Stimulated activated CD8-positive, alpha-beta memory T cell treated with anti-CD3 and anti-CD28 coated beads, Interleukin-15, amount 100 ng/mL, for 48 hours (primary cell): ENCODE data around the gene WWTR1.

Experiments used
- DNase-seq, 2 donors: peaks; one replicate each; pipeline ENCODE4 v3.0.0-alpha.2; 2020; ENCODE audit warnings: low read depth in 2 of 2

WWTR1 gene

GRCh38 chr3:149567381-149567780 is 90.4 kb downstream of the WWTR1 start:
- DNase-seq: no peak

- DNase-seq: no peak
These were observed 91.4 kb downstream of the WWTR1 start for GRCh38 chr3:149566292-149566975.

- no peak for DNase-seq
These were observed 93.7 kb downstream of the WWTR1 start for GRCh38 chr3:149564079-149564478.

- no peak for DNase-seq
These were observed 94.7 kb downstream of the WWTR1 start for GRCh38 chr3:149563114-149563513.

GRCh38 chr3:149560617-149561016 is 97.2 kb downstream of the WWTR1 start:
- DNase-seq: no peak

GRCh38 chr3:149560001-149560400 is 97.8 kb downstream of the WWTR1 start:
- no peak for DNase-seq

- DNase-seq: no peak
These were observed 98.3 kb downstream of the WWTR1 start for GRCh38 chr3:149559525-149559924.

GRCh38 chr3:149555927-149556326 is 101.9 kb downstream of the WWTR1 start:
- no peak for DNase-seq

- DNase-seq: no peak
These were observed 103.0 kb downstream of the WWTR1 start for GRCh38 chr3:149554826-149555225.

- no peak for DNase-seq
These were observed 103.9 kb downstream of the WWTR1 start for GRCh38 chr3:149553781-149554451.

- no peak for DNase-seq
These were observed 105.1 kb downstream of the WWTR1 start for GRCh38 chr3:149552700-149553099.

GRCh38 chr3:149551500-149551899 is 106.3 kb downstream of the WWTR1 start:
- no peak for DNase-seq

GRCh38 chr3:149548669-149549065 is 109.2 kb downstream of the WWTR1 start:
- DNase-seq: no peak

- DNase-seq: no peak
These were observed 109.7 kb downstream of the WWTR1 start for GRCh38 chr3:149547954-149548668.

- DNase-seq: no peak
These were observed 110.4 kb downstream of the WWTR1 start for GRCh38 chr3:149547413-149547812.

GRCh38 chr3:149545049-149545448 is 112.8 kb downstream of the WWTR1 start:
- no peak for DNase-seq

- no peak for DNase-seq
These were observed 115.2 kb downstream of the WWTR1 start for GRCh38 chr3:149542375-149543312.

- DNase-seq: no peak
These were observed 116.7 kb downstream of the WWTR1 start for GRCh38 chr3:149541091-149541491.

GRCh38 chr3:149538371-149538770 is 119.5 kb downstream of the WWTR1 start:
- no peak for DNase-seq

- no peak for DNase-seq
These were observed 121.4 kb downstream of the WWTR1 start for GRCh38 chr3:149536429-149536828.

GRCh38 chr3:149535333-149535685 is 122.5 kb downstream of the WWTR1 start:
- no peak for DNase-seq
